T-helper 22 cell (primary cell): ENCODE measurements around the gene TMC7.
"Not testable (repeated sequence)": the region's sequence is repeated elsewhere in the genome, so short reads cannot be mapped to it uniquely, and the experiment has no call there.

ENCODE experiments used
- DNase-seq: peaks from one replicate; pipeline ENCODE4 v3.0.0-alpha.2; 2020; ENCODE audit warnings: low read depth

Gene TMC7

DNA sequence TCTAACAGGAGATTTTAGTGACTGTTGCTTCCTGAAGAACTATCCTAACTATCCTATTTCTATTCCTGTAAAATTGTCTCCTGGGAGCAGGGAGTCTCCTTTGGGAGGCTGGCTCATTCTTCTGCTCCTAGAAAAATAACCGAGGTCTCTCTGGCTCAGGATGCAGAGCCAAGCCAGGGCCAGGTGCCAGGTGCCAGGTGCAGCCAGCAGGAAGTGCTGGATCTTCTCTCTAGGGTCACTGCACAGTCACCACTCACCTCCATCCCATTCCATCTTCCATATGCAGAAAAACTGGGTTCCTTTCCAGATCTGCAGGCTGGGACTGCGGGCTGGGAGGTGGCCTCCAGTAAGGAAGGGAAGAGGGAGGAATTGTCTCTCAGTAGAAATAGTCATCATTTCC lies 3.8 kb upstream of the TMC7 start:
- DNase-seq: no peak

DNA sequence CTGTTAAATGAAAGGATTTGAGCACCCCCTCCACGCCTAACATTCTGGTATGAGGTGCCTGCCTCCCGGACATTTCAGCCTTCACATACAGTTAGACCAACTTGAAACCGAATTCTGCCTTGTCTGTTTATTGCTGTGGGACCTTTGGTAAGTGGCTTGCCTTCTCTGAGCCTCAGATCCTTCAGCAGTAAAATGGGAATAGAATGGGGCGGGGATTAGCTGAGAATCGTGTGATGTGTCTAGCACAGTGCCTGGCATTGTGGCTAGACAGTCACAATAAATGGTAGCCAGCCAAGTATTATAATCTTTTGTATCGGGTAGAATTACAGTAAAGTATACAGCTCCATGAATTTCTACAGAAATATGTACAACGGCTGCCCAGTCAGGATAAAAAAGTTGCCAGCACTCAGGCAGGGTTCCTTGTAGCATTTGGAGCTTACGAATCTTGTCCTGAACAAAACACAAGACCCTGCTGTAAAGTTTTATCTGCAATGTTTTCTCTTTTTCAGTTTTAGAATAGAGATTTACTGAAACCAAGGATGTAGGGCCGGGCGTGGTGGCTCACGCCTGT lies 786 bp downstream of the TMC7 start:
- DNase-seq: no peak

DNA sequence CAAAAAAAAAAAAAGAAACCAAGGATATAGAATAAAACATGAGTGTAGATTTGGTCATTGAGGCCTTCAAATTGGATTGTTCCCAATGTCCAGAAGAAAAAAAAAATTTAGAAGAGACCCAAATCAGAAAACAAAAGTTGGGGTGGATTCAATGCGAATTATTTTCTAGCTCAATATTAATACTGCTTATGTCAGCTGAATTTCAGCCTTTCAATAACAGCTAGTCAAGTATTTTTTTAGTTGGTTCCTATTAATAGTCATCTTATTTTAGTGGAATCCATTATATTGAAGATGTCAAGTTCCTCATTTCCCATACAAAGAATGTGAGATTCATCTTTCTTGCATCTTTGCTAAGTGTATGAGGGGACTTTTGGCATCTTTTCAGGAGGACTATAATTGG lies 1.5 kb downstream of the TMC7 start:
- not testable (repeated sequence) for DNase-seq

GRCh38 chr16:18991731-18992130 lies 8.0 kb downstream of the TMC7 start:
- not testable (repeated sequence) for DNase-seq

DNA sequence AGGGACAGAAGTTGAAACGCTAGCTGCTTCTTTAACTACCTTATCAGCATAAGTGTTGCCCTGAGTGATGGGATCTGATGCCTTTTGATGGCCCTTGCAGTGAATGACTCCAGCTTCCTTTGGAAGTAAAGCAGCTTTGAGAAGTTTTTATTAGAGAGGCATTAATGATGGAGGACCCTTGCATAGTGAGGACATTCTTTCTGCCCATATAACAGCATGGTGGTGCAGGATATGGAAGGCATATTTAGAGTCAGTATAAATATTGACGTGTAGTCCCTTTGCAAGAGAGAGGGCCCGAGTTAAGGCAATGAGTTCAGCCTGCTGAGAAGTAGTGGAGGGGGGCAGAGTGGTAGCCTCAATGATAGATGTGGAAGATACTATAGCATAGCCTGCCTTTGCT lies 9.8 kb downstream of the TMC7 start:
- not testable (repeated sequence) for DNase-seq

DNA sequence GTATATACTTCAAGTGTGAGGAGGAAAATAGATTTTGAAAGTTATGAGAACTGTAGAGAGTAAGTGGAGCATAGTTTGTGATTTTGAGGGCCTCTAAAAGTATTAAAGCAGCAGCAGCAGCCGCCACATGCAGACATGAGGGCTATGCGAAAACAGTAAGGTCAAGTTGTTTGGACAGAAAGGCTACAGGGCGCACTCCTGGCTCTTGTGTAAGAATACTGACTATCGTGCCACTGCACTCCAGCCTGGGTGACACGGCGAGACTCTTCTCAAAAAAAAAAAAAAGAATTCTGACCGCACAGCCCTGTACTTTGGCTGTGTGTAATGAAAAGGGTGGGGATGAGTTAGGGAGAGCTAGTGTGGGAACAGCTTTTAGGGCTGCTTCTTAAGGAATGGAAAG lies 10.4 kb downstream of the TMC7 start:
- DNase-seq: not testable (repeated sequence)

DNA sequence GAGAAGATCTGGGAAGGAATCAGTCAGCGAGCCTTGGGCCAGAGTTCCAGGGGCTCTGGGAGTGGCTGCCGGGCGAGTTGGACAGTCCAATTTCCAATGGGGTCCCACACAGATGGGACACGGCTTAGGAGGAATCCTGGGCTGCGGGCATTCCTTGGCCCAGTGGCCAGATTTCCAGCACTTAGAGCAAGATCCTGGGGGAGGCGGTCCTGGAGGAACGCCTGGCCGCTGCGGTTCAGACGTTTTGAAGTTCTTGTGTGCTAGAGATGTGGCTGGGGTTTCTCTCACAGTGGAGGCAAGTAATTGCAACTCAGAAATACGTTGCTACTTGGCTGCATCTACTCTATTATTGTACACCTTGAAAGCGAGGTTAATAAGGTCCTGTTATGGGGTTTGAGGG lies 11.7 kb downstream of the TMC7 start:
- DNase-seq: not testable (repeated sequence)

- not testable (repeated sequence) for DNase-seq
These were observed 12.8 kb downstream of the TMC7 start for GRCh38 chr16:18996536-18996935.

DNA sequence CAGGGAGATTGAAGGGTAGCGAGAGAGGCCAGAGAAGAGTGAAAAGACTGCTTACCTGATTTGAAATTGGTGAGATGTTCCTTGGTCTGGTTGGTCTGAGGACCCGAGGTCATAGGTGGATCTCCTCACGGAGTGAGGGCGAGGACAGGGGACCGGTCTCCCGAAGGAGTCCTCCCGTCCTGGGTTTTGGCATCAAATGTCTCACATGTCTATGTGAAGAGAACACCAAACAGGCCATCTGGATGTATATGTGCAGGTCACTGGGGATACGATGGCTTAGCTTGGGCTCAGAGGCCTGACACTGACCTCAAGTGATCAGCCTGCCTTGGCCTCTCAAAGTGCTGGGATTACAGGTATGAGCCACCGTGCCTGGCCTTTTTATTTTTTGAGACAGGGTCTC lies 13.3 kb downstream of the TMC7 start:
- DNase-seq: not testable (repeated sequence)

- DNase-seq: no peak
These were observed 15.3 kb downstream of the TMC7 start for GRCh38 chr16:18999045-18999393.

DNA sequence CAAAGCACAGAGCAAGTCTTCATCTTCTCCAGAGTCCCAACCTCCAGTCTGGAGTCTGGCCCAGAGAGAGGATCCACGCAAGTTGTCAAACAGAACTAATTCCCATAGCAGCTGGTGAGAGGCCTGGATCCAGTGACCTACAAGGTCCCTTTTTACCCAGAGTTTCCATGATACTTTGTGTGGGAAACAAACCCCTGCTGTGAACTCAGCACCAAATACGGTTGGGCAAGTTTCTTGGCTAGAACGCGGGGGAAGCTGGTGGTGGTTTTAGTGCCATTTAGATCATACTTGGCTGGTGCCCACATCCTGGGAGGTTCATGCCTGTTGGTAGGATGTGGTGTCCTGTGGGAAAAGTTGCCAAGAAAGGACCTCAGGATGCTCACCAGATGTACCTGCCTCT lies 18.1 kb downstream of the TMC7 start:
- DNase-seq: no peak

- no peak for DNase-seq
These were observed 20.2 kb downstream of the TMC7 start for GRCh38 chr16:19003935-19004334.

- no peak for DNase-seq
These were observed 22.1 kb downstream of the TMC7 start for GRCh38 chr16:19005561-19006445.

DNA sequence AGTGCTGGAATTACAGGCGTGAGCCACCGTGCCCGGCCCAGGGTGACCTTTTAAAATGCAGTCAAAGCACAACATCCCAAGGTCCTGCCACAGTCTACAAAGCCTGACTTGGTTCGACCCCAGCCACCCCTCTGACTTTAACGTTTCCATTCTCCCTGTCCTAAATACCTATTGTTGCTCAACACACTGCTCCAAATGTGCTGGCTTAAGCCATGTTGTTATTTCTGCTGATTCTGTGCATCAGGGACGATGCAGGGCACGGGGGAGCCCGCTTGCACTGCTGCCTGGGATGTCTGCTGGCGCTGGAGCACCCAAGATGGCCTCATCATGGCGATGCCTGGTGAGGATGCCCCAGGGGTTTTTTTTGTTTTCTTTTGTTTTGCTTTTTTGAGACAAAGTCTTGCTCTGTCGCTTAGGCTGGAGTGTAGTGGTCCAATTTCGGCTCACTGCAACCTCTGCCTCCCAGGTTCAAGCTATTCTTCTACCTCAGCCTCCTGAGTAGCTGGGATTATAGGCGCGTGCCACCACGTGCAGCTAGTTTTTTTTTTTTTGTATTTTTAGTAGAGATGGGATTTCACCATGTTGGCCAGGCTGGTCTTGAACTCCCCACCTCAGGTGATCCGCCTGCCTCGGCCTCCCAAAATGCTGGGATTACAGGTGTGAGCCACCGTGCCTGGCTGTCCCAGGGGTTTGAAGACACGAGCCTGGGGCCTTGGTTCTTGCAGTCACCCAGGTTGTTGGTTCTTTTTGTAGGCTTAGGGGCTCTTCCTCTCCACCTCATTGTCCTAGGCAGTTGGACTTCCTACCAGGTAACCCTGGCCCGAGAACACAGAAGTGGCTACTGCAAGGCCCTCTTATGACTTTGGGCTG lies 22.9 kb downstream of the TMC7 start:
- DNase-seq: no peak

- no peak for DNase-seq
These were observed 24.8 kb downstream of the TMC7 start for GRCh38 chr16:19008245-19009169.

DNA sequence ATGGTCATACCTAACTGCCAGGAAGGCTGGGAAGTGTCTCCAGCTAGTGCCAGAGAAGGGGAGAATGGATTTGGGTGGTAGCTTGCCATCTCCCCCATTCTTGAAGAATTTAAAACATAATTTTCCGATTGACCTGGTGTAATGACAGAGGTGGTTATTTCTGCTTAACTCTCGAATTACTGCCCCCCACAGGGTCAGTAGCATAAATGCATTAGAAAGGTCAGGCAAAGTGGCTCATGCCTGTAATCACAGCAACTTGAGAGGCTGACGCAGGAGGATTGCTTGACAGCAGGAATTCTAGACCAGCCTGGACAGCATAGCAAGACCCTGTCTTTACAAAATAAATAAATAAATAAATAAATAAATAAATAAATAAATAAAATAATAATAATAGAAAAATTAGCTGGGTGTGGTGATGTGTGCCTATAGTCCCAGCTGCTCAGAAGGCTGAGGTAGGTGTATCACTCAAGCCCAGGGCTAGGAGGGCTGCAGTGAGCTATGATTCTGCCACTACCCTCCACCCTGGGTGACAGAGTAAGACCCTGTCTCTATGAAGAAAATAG lies 27.5 kb downstream of the TMC7 start:
- DNase-seq: no peak

DNA sequence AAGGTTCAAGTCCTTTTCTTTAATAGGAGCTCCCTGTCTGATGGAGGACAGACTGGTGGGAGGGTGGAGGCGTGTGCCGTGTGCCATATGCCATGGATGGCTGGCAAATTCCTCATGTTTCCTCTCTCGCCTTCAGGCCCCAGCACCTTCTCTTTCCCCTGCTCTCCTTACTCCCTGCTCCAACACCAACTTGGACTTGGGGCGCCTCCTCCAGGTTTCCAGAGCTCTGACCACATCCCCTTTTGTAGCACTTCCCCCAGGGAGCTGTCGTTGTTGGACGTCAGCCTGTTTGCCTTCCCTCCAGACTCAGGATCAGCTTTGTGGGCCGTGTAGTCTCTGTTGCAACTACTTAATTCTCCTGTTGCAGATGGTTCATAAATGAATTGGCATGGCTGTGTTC lies 30.7 kb downstream of the TMC7 start:
- DNase-seq: no peak

GRCh38 chr16:19017179-19017578 lies 33.4 kb downstream of the TMC7 start:
- no peak for DNase-seq

GRCh38 chr16:19020689-19021088 lies 37.0 kb downstream of the TMC7 start:
- no peak for DNase-seq

DNA sequence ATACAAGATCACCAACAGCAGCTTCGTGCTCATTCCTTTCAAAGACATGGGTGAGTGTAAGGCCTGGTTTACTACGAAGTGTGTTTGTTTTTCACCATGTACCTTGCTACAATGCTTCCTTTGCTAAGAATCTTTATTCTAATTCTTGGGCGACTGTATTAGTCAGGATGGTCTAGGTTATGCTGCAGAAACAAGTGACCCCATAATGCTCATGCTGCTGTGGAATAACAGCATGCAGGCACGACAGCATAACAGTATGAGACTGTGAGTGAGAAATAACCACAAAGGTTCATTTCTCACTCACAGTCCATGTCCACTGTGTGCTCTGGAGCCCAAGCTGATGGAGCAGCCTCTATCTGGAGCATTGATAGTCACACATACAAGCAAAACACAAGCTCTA lies 38.0 kb downstream of the TMC7 start:
- DNase-seq: no peak

GRCh38 chr16:19027416-19027815 lies 43.7 kb downstream of the TMC7 start:
- DNase-seq: no peak
